HG02943 (cell line): Measurements from ENCODE around the gene XYLT1.
"Not testable (repeated sequence)": the region's sequence is repeated elsewhere in the genome, so short reads cannot be mapped to it uniquely, and the experiment has no call there.

Source experiments
- ATAC-seq: cut with Tn5 transposase; IDR thresholded peaks from one replicate; pipeline ENCODE4 v1.9.1; 2021; ENCODE audit warnings: mild to moderate bottlenecking, low read depth, moderate library complexity; ENCODE audit not compliant: unreplicated experiment

The XYLT1 gene, protein sequence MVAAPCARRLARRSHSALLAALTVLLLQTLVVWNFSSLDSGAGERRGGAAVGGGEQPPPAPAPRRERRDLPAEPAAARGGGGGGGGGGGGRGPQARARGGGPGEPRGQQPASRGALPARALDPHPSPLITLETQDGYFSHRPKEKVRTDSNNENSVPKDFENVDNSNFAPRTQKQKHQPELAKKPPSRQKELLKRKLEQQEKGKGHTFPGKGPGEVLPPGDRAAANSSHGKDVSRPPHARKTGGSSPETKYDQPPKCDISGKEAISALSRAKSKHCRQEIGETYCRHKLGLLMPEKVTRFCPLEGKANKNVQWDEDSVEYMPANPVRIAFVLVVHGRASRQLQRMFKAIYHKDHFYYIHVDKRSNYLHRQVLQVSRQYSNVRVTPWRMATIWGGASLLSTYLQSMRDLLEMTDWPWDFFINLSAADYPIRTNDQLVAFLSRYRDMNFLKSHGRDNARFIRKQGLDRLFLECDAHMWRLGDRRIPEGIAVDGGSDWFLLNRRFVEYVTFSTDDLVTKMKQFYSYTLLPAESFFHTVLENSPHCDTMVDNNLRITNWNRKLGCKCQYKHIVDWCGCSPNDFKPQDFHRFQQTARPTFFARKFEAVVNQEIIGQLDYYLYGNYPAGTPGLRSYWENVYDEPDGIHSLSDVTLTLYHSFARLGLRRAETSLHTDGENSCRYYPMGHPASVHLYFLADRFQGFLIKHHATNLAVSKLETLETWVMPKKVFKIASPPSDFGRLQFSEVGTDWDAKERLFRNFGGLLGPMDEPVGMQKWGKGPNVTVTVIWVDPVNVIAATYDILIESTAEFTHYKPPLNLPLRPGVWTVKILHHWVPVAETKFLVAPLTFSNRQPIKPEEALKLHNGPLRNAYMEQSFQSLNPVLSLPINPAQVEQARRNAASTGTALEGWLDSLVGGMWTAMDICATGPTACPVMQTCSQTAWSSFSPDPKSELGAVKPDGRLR

GRCh38 chr16:17470908-17471718 is at the start of gene XYLT1:
TSS of gene XYLT1 (minus strand) at chr16:17470960. CDS start at chr16:17470796, 164 bp downstream.
- ATAC-seq, result no peak

GRCh38 chr16:17520111-17520510 is 49.4 kb upstream of the XYLT1 start:
- ATAC-seq, result no peak

DNA sequence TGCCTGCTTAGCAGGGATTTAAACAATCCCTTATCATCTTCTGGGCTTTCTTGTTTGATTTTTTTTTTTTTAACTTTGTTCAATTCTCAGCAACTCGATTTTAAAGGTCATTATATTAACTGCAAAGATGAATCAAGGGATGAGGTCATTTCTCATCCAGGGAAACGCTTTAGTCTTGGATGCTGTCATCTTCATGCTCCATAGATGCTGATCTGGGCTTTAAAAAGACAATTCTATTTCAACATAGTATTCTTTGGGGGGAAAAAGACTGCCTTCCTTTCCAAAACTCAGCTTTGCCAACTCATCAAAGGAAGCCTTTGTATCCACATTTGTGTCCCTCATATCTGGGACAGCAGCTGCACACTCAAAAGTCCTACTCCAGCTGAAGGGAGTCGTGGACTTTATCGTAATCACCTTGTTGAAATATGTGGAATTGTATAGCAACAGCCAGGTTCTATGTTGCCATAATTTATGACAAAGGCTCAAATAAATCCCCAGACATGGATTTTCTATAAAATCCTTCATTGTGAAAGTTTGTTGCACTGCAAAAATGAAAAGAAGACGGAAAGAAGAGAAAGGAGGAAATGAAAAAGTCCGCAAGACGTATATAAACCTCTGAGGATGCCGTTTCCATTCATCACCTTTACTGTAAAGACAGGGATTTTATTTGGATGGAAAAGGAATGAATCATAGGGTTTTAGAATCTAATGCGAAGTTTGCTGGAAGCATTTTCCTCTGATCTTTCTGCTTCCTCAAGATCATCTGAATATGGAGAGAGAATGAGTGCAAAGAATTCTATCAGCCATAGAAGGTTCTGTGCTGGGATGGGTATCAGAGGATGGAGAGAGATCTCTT is 48.6 kb upstream of the XYLT1 start:
- ATAC-seq, result no peak

DNA sequence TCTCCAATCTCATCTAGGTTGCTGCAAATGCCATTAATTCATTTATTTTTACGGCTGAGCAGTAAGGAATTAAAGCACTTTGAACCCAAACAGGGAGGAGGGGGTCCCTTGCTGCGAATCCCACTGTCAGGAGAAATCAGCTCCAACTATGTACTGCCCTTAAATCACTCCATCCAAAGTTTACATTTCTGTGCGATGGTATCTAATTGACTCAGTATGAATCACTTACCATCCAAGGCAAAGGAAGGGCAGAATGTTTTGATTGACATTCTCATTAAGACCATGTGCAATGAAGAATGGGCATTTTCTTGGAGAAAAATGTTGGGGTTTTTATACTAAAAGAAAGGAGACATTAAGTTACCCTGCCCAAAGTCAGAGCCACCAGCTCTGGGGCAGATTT is 47.7 kb upstream of the XYLT1 start:
- ATAC-seq, result no peak

DNA sequence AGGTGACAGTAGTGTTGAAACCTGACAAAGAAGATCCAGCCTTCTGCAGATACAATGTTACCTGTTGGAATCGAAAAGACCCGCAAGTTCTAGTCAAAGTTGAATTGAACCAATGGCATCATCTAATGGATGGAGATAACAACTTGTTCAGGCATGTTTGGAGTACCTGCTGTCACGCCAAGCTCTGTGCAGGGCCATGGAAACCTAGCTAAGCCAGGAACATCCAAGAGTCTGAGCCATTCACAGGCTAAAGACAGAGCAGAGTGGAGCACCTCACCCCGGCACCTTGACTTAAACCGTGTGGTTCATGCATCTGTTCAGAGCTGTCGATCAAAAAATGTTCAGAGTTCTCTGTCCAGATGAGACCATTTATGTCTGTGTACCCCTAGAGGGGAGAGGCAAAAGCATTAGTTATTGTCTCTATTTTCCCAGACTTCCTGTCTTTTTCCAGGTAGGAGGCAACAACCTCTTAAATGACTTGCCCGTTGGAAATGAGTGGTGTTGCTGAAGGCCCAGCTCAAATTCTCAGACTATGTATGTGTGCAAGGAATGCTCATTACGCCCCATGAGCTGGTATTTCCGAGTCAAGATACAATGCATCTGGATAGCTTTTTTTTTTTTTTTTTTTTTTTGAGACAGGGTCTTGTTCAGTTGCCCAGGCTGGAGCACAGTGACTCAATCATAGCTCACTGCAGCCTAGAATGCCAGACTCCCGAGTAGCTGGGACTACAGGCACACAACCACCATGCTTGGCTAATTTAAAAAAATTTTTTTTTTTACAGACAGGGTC is 44.9 kb upstream of the XYLT1 start:
- no peak for ATAC-seq

GRCh38 chr16:17512636-17513220 is 42.0 kb upstream of the XYLT1 start:
- ATAC-seq, result no peak

DNA sequence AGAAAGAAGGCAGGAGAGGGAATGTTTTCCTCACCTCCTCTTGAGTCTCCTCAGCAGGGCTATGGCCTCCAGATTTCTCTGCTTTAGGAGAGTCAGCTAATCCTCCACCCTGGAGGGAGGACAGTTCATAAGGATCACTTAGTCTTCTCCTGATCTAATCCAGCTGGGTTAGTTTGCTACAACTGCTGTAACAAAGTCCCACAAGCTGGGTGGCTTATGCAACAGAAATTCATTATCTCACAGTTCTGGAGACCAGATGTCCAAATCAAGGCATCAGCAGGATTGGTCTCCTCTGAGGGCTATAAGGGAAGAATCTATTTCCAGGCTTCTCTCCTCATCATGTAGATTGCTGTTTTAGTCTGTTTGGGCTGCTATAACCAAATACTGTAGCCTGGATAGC is 40.6 kb upstream of the XYLT1 start:
- ATAC-seq, result no peak

DNA sequence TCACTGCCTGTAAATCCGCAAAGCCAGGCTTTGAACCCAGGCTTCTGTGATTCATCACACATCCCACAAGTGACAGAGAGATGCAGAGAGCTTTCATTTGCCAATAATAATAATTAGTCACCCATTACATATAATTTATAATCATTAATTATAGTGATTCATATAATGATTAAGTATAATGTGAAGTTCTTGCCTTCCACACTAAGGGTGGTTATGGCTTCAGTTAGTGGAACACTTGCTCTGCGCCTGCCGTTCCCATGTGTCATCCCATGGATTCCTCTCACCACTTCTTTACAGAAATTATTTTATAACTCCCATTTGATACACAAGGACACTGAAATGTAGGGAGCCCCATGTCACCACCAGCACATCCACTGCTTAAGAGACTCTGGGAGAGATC is 39.8 kb upstream of the XYLT1 start:
- ATAC-seq, result no peak

DNA sequence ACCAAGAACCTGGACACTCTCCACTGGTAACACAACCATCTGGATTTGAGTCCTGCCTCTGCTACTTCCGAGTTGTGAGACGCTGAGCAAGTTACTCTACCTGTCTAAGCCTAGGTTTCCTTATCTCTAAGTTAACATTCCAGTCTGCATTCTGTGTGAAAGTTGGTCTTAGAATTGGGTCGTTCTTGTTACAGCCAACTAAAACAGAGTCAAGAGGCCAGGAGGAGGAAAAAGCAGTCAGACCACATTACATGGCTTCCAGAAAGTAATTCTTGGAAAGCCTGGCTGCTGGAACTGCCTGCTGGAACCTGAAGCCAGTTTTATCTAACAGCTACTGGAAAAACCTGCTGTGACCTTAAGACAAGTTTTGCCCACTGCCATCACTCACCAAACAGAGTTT is 38.4 kb upstream of the XYLT1 start:
- no peak for ATAC-seq

DNA sequence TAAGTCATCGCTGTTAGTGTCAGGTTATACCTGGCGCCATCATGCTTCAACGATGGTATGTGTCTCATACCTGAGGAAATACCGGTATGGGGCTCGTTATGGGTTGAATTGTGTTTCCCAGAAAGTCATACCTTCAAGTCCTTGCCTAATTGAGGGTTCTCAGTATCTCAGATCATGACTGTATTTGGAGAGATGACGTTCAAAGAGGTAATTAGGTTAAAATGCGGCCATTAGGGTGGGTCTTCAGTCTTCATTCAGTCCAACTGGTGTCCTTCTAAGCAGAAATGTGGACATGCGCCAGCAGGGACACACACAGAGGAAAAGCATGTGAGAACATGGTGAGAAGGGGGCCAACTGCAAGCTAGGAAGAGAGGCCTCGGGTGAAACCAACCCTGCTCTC is 37.5 kb upstream of the XYLT1 start:
- no peak for ATAC-seq

DNA sequence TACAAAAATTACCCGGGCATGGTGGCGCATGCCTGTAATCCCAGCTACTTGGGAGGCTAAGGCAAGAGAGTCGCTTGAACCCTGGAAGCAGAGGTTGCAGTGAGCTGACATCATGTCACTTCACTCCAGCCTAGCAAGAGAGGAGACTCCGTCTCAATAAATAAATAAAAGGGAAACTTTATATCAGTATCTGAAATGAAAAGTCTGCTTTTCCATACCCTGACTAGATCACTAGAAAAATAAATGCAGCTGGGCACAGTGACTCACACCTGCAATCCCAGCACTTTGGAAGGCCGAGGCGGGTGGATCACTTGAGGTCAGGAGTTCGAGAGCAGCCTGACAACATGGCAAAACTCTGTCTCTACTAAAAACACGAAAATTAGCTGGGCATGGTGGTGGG is 36.8 kb upstream of the XYLT1 start:
- not testable (repeated sequence) for ATAC-seq

- not testable (repeated sequence) for ATAC-seq
Observed at GRCh38 chr16:17505828-17506227, 35.1 kb upstream of the XYLT1 start.

GRCh38 chr16:17504050-17504449 is 33.3 kb upstream of the XYLT1 start:
- no peak for ATAC-seq

DNA sequence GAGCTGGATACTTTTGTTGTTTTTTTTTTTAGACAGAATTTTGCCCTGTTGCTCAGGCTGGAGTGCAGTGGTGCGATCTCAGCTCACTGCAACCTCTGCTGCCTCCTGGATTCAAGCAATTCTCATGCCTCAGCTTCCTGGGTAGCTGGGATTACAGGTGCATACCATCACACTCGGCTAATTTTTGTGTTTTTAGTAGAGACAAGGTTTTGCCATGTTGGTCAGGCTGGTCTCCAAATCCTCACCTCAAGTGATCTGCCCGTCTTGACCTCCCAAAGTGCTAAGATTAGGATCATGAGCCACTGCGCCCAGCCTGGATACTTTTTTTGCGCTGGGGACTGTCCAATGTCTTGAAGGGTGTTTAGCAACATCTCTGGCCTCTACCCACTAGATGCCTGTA is 32.6 kb upstream of the XYLT1 start:
- ATAC-seq, result no peak

GRCh38 chr16:17501321-17501720 is 30.6 kb upstream of the XYLT1 start:
- no peak for ATAC-seq

DNA sequence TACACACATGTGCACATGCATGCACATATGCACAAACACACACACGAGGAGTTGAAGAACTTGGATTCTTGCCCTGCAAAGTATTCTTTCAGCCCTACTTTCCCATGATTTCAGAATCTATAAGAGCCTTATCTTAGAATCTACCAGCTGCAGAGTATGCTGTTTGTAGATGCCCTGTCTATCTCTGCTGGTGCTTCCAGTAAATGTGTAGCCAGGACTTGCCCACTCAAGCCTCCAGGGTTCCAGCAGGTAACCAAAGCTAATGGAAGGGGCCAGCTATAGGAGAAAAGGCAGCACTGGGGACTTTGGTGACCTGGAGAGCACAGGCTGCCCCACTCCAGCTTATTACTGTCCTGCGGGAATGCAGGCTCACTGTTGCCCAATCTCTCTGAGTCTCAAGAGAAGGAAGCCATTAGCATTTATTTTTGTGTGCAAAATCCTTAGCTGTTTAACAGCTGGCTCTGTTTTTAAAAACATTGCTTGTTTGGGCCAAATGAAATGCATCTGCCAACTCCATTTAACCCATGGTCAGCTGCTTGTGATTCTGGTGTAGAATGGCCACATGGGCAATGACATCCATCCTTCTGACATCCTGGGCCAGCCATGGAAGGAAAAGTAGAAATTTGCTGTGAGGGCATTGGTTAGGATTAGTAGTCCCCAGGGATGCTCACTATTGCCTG is 28.6 kb upstream of the XYLT1 start:
- no peak for ATAC-seq

DNA sequence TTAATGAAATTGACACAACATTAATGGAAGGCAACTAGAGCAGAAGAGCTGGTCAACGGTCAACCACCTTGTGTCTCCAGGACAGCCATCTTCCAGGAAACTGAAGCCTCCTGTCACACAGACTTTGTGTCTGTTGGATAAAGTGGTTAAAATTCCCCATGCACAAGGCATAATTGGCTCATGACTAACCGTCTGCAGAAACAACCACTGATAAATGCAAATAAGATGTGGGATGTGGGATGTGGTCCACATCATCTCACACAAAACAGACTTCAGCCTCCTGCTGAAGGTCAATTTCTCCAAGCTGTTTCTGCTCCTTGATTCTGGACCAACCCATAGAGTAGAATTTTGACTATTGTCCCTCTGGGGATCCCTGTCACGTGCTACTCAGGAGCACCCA is 26.9 kb upstream of the XYLT1 start:
- no peak for ATAC-seq

- ATAC-seq, result no peak
Observed at GRCh38 chr16:17496891-17497290, 26.1 kb upstream of the XYLT1 start.
